PC-3 (cell line): ENCODE measurements around the gene HAUS2. TPM values are rescaled to one million over a fixed set of nuclear protein-coding genes. Genes with fewer than 3 reads are reported as not detected.

Experiments
- ATAC-seq: fragments of 200-7000 bp; cut with Tn5 transposase; 2 replicates; pipeline ENCODE4 v1.9.1; 2020; ENCODE audit warnings: mild to moderate bottlenecking, moderate library complexity
- BruUV-seq: library from RNA; stranded (reverse); fragments of 400-500 nt; replicated peaks from 2 replicates; lab custom pipeline; 2021; lab: Mats Ljungman, UMichigan
- CTCF ChIA-PET: fragments of 300-600 bp; sonication (Branson Sonifier 250); formaldehyde crosslinking; loops from one replicate; lab custom pipeline; 2022; ENCODE audit warnings: antibody characterized with exemption; lab: Charles Lee
- POLR2A ChIA-PET: fragments of 300-600 bp; sonication (Branson Sonifier 250); formaldehyde crosslinking; loops from one replicate; lab custom pipeline; 2022; ENCODE audit warnings: antibody characterized with exemption; ENCODE audit not compliant: unreplicated experiment; lab: Charles Lee
- DNase-seq: peaks from one replicate; pipeline ENCODE4 v3.0.0-alpha.2; 2015
- H2AFZ ChIP-seq: fragments of 300-600 bp; sonication (generic); 2 replicates; pipeline ENCODE4 v1.6.0; 2016; ENCODE audit warnings: antibody characterized with exemption, low read length
- H3F3A ChIP-seq: fragments of 300-600 bp; sonication (generic); one replicate; pipeline ENCODE4 v1.6.0; 2017; ENCODE audit warnings: antibody characterized with exemption, low read length, control low read depth, mild to moderate bottlenecking; ENCODE audit not compliant: unreplicated experiment
- H3K27ac ChIP-seq: fragments of 300-600 bp; sonication (generic); 2 replicates; pipeline ENCODE4 v1.5.1; 2016; ENCODE audit warnings: mild to moderate bottlenecking, low read length
- H3K27me3 ChIP-seq: fragments of 300-600 bp; sonication (generic); 2 replicates; pipeline ENCODE4 v1.6.1; 2016; ENCODE audit warnings: low read length, mixed read lengths
- H3K36me3 ChIP-seq: fragments of 300-600 bp; sonication (generic); 2 replicates; pipeline ENCODE4 v1.6.1; 2016; ENCODE audit warnings: low read depth, mixed run types, low read length, mixed read lengths
- H3K4me1 ChIP-seq: fragments of 300-600 bp; sonication (generic); 2 replicates; pipeline ENCODE4 v1.5.1; 2016; ENCODE audit warnings: low read length; ENCODE audit not compliant: insufficient read depth
- H3K4me2 ChIP-seq: fragments of 300-600 bp; sonication (generic); 2 replicates; pipeline ENCODE4 v1.6.0; 2016; ENCODE audit warnings: low read length
- H3K4me3 ChIP-seq: fragments of 300-600 bp; sonication (generic); 2 replicates; pipeline ENCODE4 v1.5.1; 2016; ENCODE audit warnings: mild to moderate bottlenecking, low read length, mixed read lengths
- H3K79me2 ChIP-seq: fragments of 300-600 bp; sonication (generic); 2 replicates; pipeline ENCODE4 v1.6.1; 2017; ENCODE audit warnings: low read length, mixed read lengths
- H3K9ac ChIP-seq: fragments of 300-600 bp; sonication (generic); 2 replicates; pipeline ENCODE4 v1.6.0; 2016; ENCODE audit warnings: mild to moderate bottlenecking, low read length
- H3K9me2 ChIP-seq: fragments of 300-600 bp; sonication (generic); replicated peaks from 2 replicates; pipeline ENCODE4 v1.6.1; 2016; ENCODE audit warnings: mixed run types, low read length, mixed read lengths
- H3K9me3 ChIP-seq: fragments of 300-600 bp; sonication (generic); 2 replicates; pipeline ENCODE4 v1.6.1; 2016; ENCODE audit warnings: low read length, mixed read lengths
- H4K20me1 ChIP-seq: fragments of 300-600 bp; sonication (generic); 2 replicates; pipeline ENCODE4 v1.6.1; 2016; ENCODE audit warnings: low read length, mixed read lengths
- CTCF ChIP-seq: fragments of 300-600 bp; sonication (generic); conservative IDR thresholded peaks from 2 replicates; pipeline ENCODE4 v1.5.1; 2017; ENCODE audit warnings: antibody characterized with exemption, low read depth, mild to moderate bottlenecking, low read length
- EZH2 ChIP-seq: fragments of 300-600 bp; sonication (generic); IDR thresholded peaks from one replicate; pipeline ENCODE4 v1.6.1; 2017; ENCODE audit warnings: antibody characterized with exemption, mild to moderate bottlenecking, low read length; ENCODE audit not compliant: unreplicated experiment
- EZH2phosphoT487 ChIP-seq: fragments of 300-600 bp; sonication (generic); IDR thresholded peaks from 2 replicates; pipeline ENCODE4 v1.6.1; 2018; ENCODE audit warnings: mild to moderate bottlenecking, antibody characterized with exemption, low read length, borderline replicate concordance
- intact Hi-C: fragments of 100-400 bp; cut with micrococcal nuclease; formaldehyde crosslinking; loops from 2 replicates; pipeline ENCODE4 v1.9.0; 2023
- total RNA-seq: library from RNA; depleted of rRNA; stranded (reverse); fragments of >200 nt; gene quantifications from 2 replicates; pipeline ENCODE4 v1.2.3, GENCODE V29; 2014

The HAUS2 gene
- total RNA-seq, 1 experiment from 2014 or later = 44.1 TPM

GRCh38 chr15:42547918-42548248, 755 bp upstream of the HAUS2 start:
- ChIA-PET CTCF (no interaction called here), POLR2A (interaction anchor here (0.8 kb wide), 2 partner anchors 27 to 53 kb away, joined by 6 to 8 read pairs; partner anchors contain the start of genes SNAP23 and STARD9)
- ATAC-seq (peak; percentile 23), DNase-seq (no peak)
- no peaks in the 10 kb centered on the region for H4K20me1 ChIP-seq
- H3K4me2 ChIP-seq = peak overlapping the region; percentile 88
- H3K27me3 ChIP-seq = no peaks in the 10 kb centered on the region
- H3K27ac ChIP-seq = peak overlapping the region; percentile 24; the same call in 1 of the 2 replicates
- peaks cover 62% of the 10 kb centered on the region for H3K79me2 ChIP-seq
- H3K9me2 ChIP-seq = no peaks in the 10 kb centered on the region
- H3K9me3 ChIP-seq = no peaks in the 10 kb centered on the region
- H3K4me1 ChIP-seq = peaks cover 16% of the 10 kb centered on the region
- peak overlapping the region; percentile 94 for H3K4me3 ChIP-seq
- peak overlapping the region; percentile 96 for H3K9ac ChIP-seq
- TF ChIP-seq EZH2phosphoT487 (no peak), CTCF (no peak), EZH2 (no peak)
- BruUV-seq = no TSS peak
- intact Hi-C loops = loop anchor here (1.0 to 5.0 kb wide), 3 partner anchors 34 to 102 kb away; partner anchors contain the start of gene SNAP23
- H3F3A ChIP-seq = no peaks in the 10 kb centered on the region
- H3K36me3 ChIP-seq = peaks cover 9% of the 10 kb centered on the region; the same call in 1 of the 2 replicates
- peak overlapping the region; percentile 87 for H2AFZ ChIP-seq

DNA sequence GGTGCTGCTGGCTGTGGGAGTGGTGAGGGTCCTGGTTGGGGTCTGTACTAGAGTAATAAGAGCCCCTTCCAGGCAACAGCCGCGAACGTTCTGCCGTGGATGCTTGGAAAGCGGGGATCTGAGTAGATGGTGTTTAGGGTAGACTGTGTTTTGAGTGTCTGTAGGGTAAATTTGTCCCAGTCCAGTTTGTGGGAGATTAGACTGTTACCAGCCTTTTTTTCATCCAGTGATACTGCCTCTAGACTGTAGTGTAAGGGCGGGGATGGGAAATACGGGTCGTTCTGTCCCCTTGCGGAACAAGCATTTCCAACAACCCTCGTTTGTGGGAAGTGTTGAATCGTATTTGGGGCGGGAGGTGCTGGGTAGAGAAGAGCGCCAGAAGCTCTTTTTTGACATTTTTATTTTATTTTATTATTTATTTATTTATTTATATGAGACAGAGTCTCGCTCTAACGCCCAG, 424 bp downstream of the HAUS2 start:
- intact Hi-C loops = loop anchor here (5.0 kb wide), 2 partner anchors 33 to 52 kb away; partner anchors contain the start of gene SNAP23
- Histone ChIP-seq H3K79me2 (peaks cover 74% of the 10 kb centered on the region), H2AFZ (peak overlapping the region; percentile 87), H3K4me1 (peaks cover 16% of the 10 kb centered on the region), H3K9me3 (no peaks in the 10 kb centered on the region), H3K9ac (peak overlapping the region; percentile 96), H3F3A (no peaks in the 10 kb centered on the region), H3K27me3 (no peaks in the 10 kb centered on the region), H3K27ac (peak overlapping the region; percentile 24), H3K4me3 (peak overlapping the region; percentile 94), H3K36me3 (peaks cover 2% of the 10 kb centered on the region; the same call in 1 of the 2 replicates), H3K9me2 (no peaks in the 10 kb centered on the region), H3K4me2 (peak overlapping the region; percentile 88), H4K20me1 (no peaks in the 10 kb centered on the region)
- DNase-seq (peak; percentile 32), ATAC-seq (peak; percentile 48)
- BruUV-seq = TSS peak; percentile 76
- POLR2A ChIA-PET = interaction anchor here (0.6 kb wide), 2 partner anchors 33 to 54 kb away, joined by 3 read pairs; no protein-coding TSS in a partner anchor
- CTCF ChIA-PET = no interaction called here
- TF ChIP-seq CTCF (no peak), EZH2phosphoT487 (no peak), EZH2 (no peak)

GRCh38 chr15:42549741-42550392, 1.2 kb downstream of the HAUS2 start:
- no TSS peak for BruUV-seq
- H3K79me2 ChIP-seq = peaks cover 81% of the 10 kb centered on the region
- H3K4me2 ChIP-seq = peak overlapping the region; percentile 88
- H3K27me3 ChIP-seq = no peaks in the 10 kb centered on the region
- H3F3A ChIP-seq = no peaks in the 10 kb centered on the region
- ATAC-seq (no peak), DNase-seq (no peak)
- ChIA-PET CTCF (no interaction called here), POLR2A (interaction anchor here (0.6 kb wide), 3 partner anchors 25 to 55 kb away, joined by 3 to 4 read pairs (median 3); no protein-coding TSS in a partner anchor)
- peak overlapping the region; percentile 94 for H3K4me3 ChIP-seq
- TF ChIP-seq EZH2 (no peak), CTCF (no peak), EZH2phosphoT487 (no peak)
- H3K4me1 ChIP-seq = peaks cover 16% of the 10 kb centered on the region
- H3K9me2 ChIP-seq = no peaks in the 10 kb centered on the region
- H3K9ac ChIP-seq = peak overlapping the region; percentile 96
- intact Hi-C loops = loop anchor here (5.0 kb wide), 2 partner anchors 32 to 53 kb away; partner anchors contain the start of gene SNAP23
- H4K20me1 ChIP-seq = no peaks in the 10 kb centered on the region
- no peaks in the 10 kb centered on the region for H3K9me3 ChIP-seq
- peaks cover under 1% of the 10 kb centered on the region; the same call in 1 of the 2 replicates for H3K36me3 ChIP-seq
- no peak overlapping the region for H2AFZ ChIP-seq
- H3K27ac ChIP-seq = no peak overlapping the region
